Measurements from ENCODE around the gene RSPH10B.

- peak; percentile 41 to 46 (median 42) for TF ChIP-seq CTCF (IDR thresholded peaks at IDR 0.05)
- no peak for TF ChIP-seq POLR2A (IDR thresholded peaks at IDR 0.05)
Measured at GRCh38 chr7:5997210-5997808, 26.8 kb upstream of the RSPH10B start.
